ENCODE data around the gene AGBL1. TPM values are rescaled to one million over a fixed set of nuclear protein-coding genes. Genes with fewer than 3 reads are reported as not detected.

The AGBL1 gene
- polyA plus RNA-seq, 1 donor: 25.5 TPM

- peak; percentile 47 for DNase-seq (ENCODE audit: low read depth)
Observed at GRCh38 chr15:86317384-86317740, 237.7 kb downstream of the AGBL1 start.

GRCh38 chr15:86322629-86323028, 243.0 kb downstream of the AGBL1 start:
- peak; percentile 48 for DNase-seq (ENCODE audit: low read depth)

GRCh38 chr15:86327230-86327865, 247.7 kb downstream of the AGBL1 start:
- DNase-seq (ENCODE audit: low read depth): no peak

- no peak for DNase-seq (ENCODE audit: low read depth)
Observed at GRCh38 chr15:86328658-86329057, 249.0 kb downstream of the AGBL1 start.

GRCh38 chr15:86329311-86330013, 249.8 kb downstream of the AGBL1 start:
- DNase-seq (ENCODE audit: low read depth): no peak

GRCh38 chr15:86333819-86334218, 254.1 kb downstream of the AGBL1 start:
- DNase-seq (ENCODE audit: low read depth): no peak

GRCh38 chr15:86336051-86336788, 256.5 kb downstream of the AGBL1 start:
- no peak for DNase-seq (ENCODE audit: low read depth)

- no peak for DNase-seq (ENCODE audit: low read depth)
Observed at GRCh38 chr15:86337071-86337470, 257.4 kb downstream of the AGBL1 start.

GRCh38 chr15:86347245-86347644, 267.6 kb downstream of the AGBL1 start:
- no peak for DNase-seq (ENCODE audit: low read depth)

GRCh38 chr15:86349565-86349964, 269.9 kb downstream of the AGBL1 start:
- DNase-seq (ENCODE audit: low read depth): no peak

GRCh38 chr15:86353213-86353612, 273.5 kb downstream of the AGBL1 start:
- DNase-seq (ENCODE audit: low read depth): no peak

GRCh38 chr15:86355361-86355760, 275.7 kb downstream of the AGBL1 start:
- no peak for DNase-seq (ENCODE audit: low read depth)

- no peak for DNase-seq (ENCODE audit: low read depth)
Observed at GRCh38 chr15:86355801-86356200, 276.1 kb downstream of the AGBL1 start.

- DNase-seq (ENCODE audit: low read depth): no peak
Observed at GRCh38 chr15:86362555-86362954, 282.9 kb downstream of the AGBL1 start.

- no peak for DNase-seq (ENCODE audit: low read depth)
Observed at GRCh38 chr15:86373147-86373546, 293.5 kb downstream of the AGBL1 start.

- DNase-seq (ENCODE audit: low read depth): no peak
Observed at GRCh38 chr15:86375733-86376280, 296.1 kb downstream of the AGBL1 start.

- no peak for DNase-seq (ENCODE audit: low read depth)
Observed at GRCh38 chr15:86377914-86378313, 298.2 kb downstream of the AGBL1 start.

GRCh38 chr15:86382341-86382740, 302.7 kb downstream of the AGBL1 start:
- DNase-seq (ENCODE audit: low read depth): no peak

- no peak for DNase-seq (ENCODE audit: low read depth)
Observed at GRCh38 chr15:86383611-86384010, 303.9 kb downstream of the AGBL1 start.

GRCh38 chr15:86384186-86384585, 304.5 kb downstream of the AGBL1 start:
- no peak for DNase-seq (ENCODE audit: low read depth)

- DNase-seq (ENCODE audit: low read depth): no peak
Observed at GRCh38 chr15:86392296-86392695, 312.6 kb downstream of the AGBL1 start.

GRCh38 chr15:86392874-86393273, 313.2 kb downstream of the AGBL1 start:
- DNase-seq (ENCODE audit: low read depth): peak; percentile 45

- DNase-seq (ENCODE audit: low read depth): no peak
Observed at GRCh38 chr15:86394866-86395265, 315.2 kb downstream of the AGBL1 start.

All from forelimb muscle (tissue), 1 donor.